ENCODE results near the gene CTSA. TPM values are rescaled to one million over a fixed set of nuclear protein-coding genes. Genes with fewer than 3 reads are reported as not detected.

Gene CTSA
- polyA plus RNA-seq, 6 donors from 2014 or later, result 28.6 to 46.5 (median 42.3) TPM

DNA sequence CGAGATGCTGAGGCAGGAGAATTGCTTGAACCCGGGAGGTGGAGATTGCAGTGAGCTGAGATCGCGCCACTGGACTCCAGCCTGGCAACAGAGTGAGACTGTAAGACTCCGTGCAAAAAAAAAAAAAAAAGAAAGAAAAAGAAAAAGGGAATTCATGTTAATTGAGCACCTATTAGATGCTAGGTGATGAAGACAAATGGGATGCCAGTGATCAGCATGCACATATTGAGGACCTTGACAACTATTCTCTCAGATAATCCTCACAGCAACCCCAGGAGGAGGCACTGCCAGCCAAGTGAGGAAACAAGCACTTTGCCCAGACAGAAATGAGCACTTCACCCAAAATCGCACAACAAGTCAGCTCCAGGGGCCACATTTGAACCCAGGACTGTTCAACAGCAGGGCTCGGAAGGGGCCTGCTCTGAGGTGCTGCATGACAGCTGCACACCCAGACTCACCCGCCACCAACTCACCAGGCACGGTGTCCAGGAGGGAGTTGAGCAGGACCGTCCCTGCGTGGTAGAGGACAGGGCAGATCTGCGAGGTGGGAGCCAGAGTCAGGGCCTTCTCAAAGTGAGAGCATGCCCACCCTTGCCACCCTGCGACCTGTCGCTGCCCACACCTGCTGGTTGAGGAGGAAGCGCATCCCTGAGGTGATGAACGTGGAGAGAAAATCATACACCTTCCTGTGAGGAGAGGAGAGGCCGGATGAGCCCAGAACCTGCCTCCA is 16.2 kb downstream of the CTSA start:
- Mint-ChIP-seq H3K27ac (no peak overlapping the region), H3K27me3 (peaks cover 0 to 2% (median 0%) of the 10 kb centered on the region in 3 donors), H3K4me1 (peaks cover 21 to 24% (median 23%) of the 10 kb centered on the region in 3 donors), H3K36me3 (no peaks in the 10 kb centered on the region), H3K4me3 (no peak overlapping the region), H3K9me3 (peaks cover 0 to 5% (median 0%) of the 10 kb centered on the region in 7 donors)
- ATAC-seq (ENCODE audit: low read depth in 2 of 2) (no peak), DNase-seq (no peak)

DNA sequence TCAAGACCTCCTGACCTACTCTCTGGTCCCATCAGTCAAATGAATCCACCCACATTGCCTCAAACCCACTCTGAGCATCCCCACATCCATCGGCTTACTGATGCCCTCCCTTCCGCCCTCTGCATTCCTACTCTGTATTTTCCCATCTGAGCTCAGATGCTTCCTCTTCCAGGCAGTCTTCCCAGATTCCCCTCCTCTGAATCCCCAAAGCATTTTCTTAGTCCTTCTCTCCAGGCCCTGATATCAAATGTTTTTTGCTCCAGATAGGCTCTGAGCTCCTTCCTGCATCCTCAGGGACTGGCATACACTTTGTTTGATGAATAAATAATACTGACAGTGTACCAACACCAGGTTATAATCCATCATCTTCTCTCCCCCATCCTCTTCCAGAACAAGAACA is 16.9 kb downstream of the CTSA start:
- ATAC-seq (ENCODE audit: low read depth in 2 of 2) (no peak), DNase-seq (no peak)
- Mint-ChIP-seq H3K27ac (no peak overlapping the region), H3K4me3 (no peak overlapping the region), H3K9me3 (peaks cover 0 to 5% (median 0%) of the 10 kb centered on the region in 7 donors), H3K4me1 (peaks cover 16 to 22% (median 21%) of the 10 kb centered on the region in 3 donors), H3K27me3 (peaks cover 0 to 4% (median 0%) of the 10 kb centered on the region in 3 donors), H3K36me3 (no peaks in the 10 kb centered on the region)

GRCh38 chr20:45909336-45909808 is 18.2 kb downstream of the CTSA start:
- ATAC-seq (ENCODE audit: low read depth in 2 of 2) (no peak), DNase-seq (no peak)
- Mint-ChIP-seq H3K27ac (no peak overlapping the region), H3K9me3 (peaks cover 0 to 5% (median 0%) of the 10 kb centered on the region in 7 donors), H3K4me3 (peak overlapping the region in 1 of 8 donors; percentile 91), H3K36me3 (no peaks in the 10 kb centered on the region), H3K27me3 (peaks cover 4 to 6% (median 4%) of the 10 kb centered on the region in 3 donors), H3K4me1 (peaks cover 12 to 21% (median 20%) of the 10 kb centered on the region in 3 donors)

GRCh38 chr20:45909817-45910669 is 18.9 kb downstream of the CTSA start:
- Mint-ChIP-seq H3K4me1 (peaks cover 12 to 21% (median 20%) of the 10 kb centered on the region in 3 donors), H3K36me3 (no peaks in the 10 kb centered on the region), H3K27ac (peak overlapping the region in 4 of 6 donors; percentile 56 to 88 (median 78)), H3K9me3 (peaks cover 0 to 5% (median 0%) of the 10 kb centered on the region in 7 donors), H3K4me3 (peak overlapping the region; percentile 59 to 94 (median 85)), H3K27me3 (peaks cover 8 to 10% (median 8%) of the 10 kb centered on the region in 3 donors)
- ATAC-seq (ENCODE audit: low read depth in 2 of 2) (no peak), DNase-seq (no peak)

DNA sequence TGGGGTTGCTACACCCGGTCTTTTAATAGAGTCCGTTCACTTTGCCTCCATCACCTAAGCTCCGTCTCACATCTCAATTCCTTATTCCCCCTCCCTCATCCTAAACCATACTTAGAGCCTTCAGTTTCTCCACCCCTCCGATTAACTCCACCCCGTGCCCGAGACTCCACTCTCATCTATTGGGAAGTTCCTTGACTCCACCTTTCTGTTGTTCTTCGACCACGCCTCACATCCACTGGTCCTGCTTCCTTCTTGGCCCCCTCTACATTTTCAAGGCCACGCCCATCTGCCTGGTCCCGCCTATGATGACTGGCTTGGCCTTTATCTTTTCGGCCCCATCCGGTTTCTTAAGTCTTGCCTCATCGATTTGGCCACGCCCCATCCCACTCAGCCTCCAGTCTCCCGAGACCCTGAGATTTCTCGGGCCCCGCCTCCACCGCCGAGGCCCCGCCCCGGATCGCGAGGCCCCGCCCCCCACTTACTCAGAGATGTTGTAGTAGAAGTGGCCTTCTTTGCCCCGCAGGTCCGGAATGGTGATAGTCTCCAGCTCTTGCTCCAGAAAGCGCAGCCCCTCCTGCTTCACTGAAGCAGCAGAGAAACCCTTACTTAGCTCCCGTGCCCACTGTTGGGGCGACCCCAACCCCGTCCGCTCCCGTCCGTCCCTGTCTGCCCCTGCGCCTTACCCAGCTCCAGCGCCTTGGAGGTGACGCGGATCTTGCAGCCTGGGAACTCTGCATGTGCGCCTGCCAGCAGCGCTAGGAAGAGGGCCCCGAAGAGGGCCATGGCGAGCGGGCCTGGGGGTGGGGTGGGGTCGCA is 19.7 kb downstream of the CTSA start:
- DNase-seq (peak; percentile 89), ATAC-seq (ENCODE audit: low read depth in 2 of 2) (peak; percentile 88)
- Mint-ChIP-seq H3K4me3 (peak overlapping the region; percentile 59 to 94 (median 85)), H3K4me1 (peaks cover 12 to 21% (median 20%) of the 10 kb centered on the region in 3 donors), H3K27ac (peak overlapping the region; percentile 56 to 88 (median 74)), H3K36me3 (no peaks in the 10 kb centered on the region), H3K27me3 (peaks cover 8 to 10% (median 10%) of the 10 kb centered on the region in 3 donors), H3K9me3 (peaks cover 0 to 5% (median 0%) of the 10 kb centered on the region in 7 donors)

- peaks cover 0 to 5% (median 0%) of the 10 kb centered on the region in 7 donors for H3K9me3 Mint-ChIP-seq
- H3K4me1 Mint-ChIP-seq, result peaks cover 12 to 21% (median 20%) of the 10 kb centered on the region in 3 donors
- peak within 1 kb of the TSS in 5 of 6 donors; percentile 18 to 84 (median 59) for H3K27ac Mint-ChIP-seq
- peaks cover 10 to 18% (median 17%) of the 10 kb centered on the region in 3 donors for H3K27me3 Mint-ChIP-seq
- peak within 1 kb of the TSS; percentile 59 to 94 (median 85) for H3K4me3 Mint-ChIP-seq
- peak; percentile 44 for DNase-seq
- ATAC-seq (ENCODE audit: low read depth in 2 of 2), result peak; percentile 24 to 27
- H3K36me3 Mint-ChIP-seq, result no peaks in the 10 kb centered on the region
Measured at GRCh38 chr20:45911486-45912343, 20.6 kb downstream of the CTSA start, which contains the start of gene PLTP. Gene PLTP (minus strand): TSS chr20:45912155. CDS start chr20:45911452, 703 bp downstream.

GRCh38 chr20:45912344-45912682 is 21.2 kb downstream of the CTSA start:
- ATAC-seq (ENCODE audit: low read depth in 2 of 2) (no peak), DNase-seq (no peak)
- peak overlapping the region in 7 of 8 donors; percentile 49 to 94 (median 65) for H3K4me3 Mint-ChIP-seq
- no peaks in the 10 kb centered on the region for H3K36me3 Mint-ChIP-seq
- H3K27ac Mint-ChIP-seq, result no peak overlapping the region
- peaks cover 0 to 5% (median 0%) of the 10 kb centered on the region in 7 donors for H3K9me3 Mint-ChIP-seq
- H3K4me1 Mint-ChIP-seq, result peaks cover 12 to 21% (median 20%) of the 10 kb centered on the region in 3 donors
- peaks cover 10 to 19% (median 18%) of the 10 kb centered on the region in 3 donors for H3K27me3 Mint-ChIP-seq

DNA sequence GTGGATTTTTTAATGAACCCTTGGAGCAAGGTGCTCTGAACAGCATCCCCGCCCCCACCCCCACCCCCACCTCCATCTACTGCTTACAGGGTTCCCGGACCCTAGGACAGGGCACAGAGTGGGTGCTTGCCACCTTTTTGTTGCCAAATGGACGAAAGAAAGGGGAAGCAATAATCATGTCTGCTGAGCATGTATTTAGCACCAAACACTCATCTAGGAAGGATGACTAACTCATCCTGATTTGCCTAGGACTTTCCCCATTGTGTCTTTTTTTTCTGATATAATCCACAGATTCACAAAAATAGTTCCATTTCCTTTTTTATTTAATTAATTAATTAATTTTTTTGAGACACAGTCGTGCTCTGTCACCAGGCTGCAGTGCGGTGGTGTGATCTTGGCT is 22.0 kb downstream of the CTSA start:
- Mint-ChIP-seq H3K27me3 (peaks cover 10 to 25% (median 18%) of the 10 kb centered on the region in 3 donors), H3K36me3 (no peaks in the 10 kb centered on the region), H3K4me3 (peak overlapping the region in 1 of 8 donors; percentile 44), H3K27ac (no peak overlapping the region), H3K9me3 (peaks cover 0 to 5% (median 0%) of the 10 kb centered on the region in 7 donors), H3K4me1 (peaks cover 12 to 21% (median 20%) of the 10 kb centered on the region in 3 donors)
- DNase-seq (no peak), ATAC-seq (ENCODE audit: low read depth in 2 of 2) (no peak)

DNA sequence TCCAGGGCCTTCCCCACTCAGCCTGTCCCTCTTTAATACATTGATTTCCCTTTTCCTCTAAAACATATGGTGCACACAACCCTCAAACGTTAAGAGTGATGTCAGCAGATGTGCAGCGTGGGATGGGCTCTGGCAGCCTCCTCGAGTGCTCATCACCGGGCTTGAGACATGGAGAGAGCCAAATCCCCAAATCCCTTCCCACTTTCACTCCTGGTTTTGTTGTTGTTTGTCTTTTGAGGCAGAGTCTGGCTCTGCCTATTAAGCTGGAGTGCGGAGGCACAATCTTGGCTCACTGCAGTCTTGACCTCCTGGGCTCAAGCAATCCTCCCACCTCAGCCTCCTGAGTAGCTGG is 26.6 kb downstream of the CTSA start:
- ATAC-seq (ENCODE audit: low read depth in 2 of 2) (no peak), DNase-seq (no peak)
- Mint-ChIP-seq H3K9me3 (peaks cover 0 to 2% (median 0%) of the 10 kb centered on the region in 7 donors), H3K4me1 (peaks cover 1 to 6% (median 4%) of the 10 kb centered on the region in 3 donors), H3K36me3 (no peaks in the 10 kb centered on the region), H3K27ac (no peak overlapping the region), H3K27me3 (peaks cover 10 to 61% (median 47%) of the 10 kb centered on the region in 3 donors), H3K4me3 (no peak overlapping the region)

- Mint-ChIP-seq H3K4me1 (peaks cover 0 to 6% (median 4%) of the 10 kb centered on the region in 3 donors), H3K4me3 (no peak overlapping the region), H3K36me3 (no peaks in the 10 kb centered on the region), H3K27me3 (peaks cover 10 to 62% (median 47%) of the 10 kb centered on the region in 3 donors), H3K27ac (no peak overlapping the region), H3K9me3 (peaks cover 0 to 2% (median 0%) of the 10 kb centered on the region in 7 donors)
- no peak for DNase-seq
- no peak for ATAC-seq (ENCODE audit: low read depth in 2 of 2)
Measured at GRCh38 chr20:45918182-45918737, 27.1 kb downstream of the CTSA start.

DNA sequence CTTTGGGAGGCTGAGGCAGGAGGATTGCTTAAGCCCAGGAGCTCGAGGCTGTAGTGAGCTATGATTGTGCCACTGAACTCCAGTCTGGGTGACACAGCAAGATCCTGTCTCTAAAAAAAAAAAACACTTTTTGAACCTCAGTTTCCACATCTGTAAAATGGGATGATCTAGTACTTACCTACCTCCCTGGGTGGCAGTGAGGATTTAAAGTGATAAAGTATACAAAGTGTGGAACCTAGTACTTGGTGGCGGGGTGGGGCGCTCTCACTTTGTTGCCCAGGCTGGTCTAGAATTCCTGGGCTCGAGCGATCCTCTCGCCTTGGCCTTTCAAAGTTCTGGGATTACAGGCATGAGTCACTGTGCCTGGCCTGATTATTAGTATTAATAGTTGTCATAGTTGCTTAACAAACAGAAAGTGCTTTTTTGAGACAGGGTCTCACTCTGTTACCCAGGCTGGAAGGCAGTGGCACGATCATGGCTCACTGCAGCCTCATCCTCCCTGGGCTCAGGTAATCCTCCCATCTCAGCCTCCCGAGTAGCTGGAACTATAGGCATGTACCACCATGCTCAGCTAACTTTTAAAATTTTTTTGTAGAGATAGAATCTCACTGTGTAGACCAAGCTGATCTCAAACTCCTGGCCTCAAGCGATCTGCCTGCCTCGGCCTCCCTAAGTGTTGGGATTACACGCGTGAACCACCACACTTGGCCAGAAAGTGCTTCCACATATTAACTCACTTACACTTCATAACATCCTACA is 27.8 kb downstream of the CTSA start:
- Mint-ChIP-seq H3K27me3 (peaks cover 10 to 62% (median 47%) of the 10 kb centered on the region in 3 donors), H3K4me3 (no peak overlapping the region), H3K36me3 (no peaks in the 10 kb centered on the region), H3K27ac (peak overlapping the region in 1 of 6 donors; percentile 14), H3K9me3 (peaks cover 0 to 2% (median 0%) of the 10 kb centered on the region in 7 donors), H3K4me1 (peaks cover 0 to 6% (median 4%) of the 10 kb centered on the region in 3 donors)
- ATAC-seq (ENCODE audit: low read depth in 2 of 2) (no peak), DNase-seq (no peak)
